GM19328 (cell line): ENCODE measurements around the gene TNFRSF13B.

Experiments
- ATAC-seq: cut with Tn5 transposase; IDR thresholded peaks from one replicate; pipeline ENCODE4 v1.9.1; 2021; ENCODE audit warnings: mild to moderate bottlenecking, moderate library complexity; ENCODE audit not compliant: unreplicated experiment

Gene TNFRSF13B

GRCh38 chr17:16939606-16940115 lies 32.3 kb downstream of the TNFRSF13B start:
- no peak for ATAC-seq

DNA sequence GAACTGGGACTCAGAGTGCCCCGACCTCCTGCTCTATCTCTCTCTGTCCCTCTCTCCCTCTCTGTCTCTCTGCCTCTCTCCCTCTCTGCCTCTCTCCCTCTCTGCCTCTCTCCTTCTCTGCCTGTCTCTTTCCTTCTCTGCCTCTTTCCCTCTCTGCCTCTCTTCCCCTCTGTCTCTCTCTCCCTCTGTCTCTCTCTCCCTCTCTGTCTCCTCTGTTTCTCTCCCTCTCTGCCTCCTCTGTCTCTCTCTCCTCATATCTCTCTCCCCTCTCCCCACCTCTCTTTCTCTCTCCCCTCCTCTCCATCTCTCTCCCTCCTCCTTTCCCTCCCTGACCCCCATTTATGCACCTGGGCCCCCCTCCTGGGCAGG lies 32.7 kb downstream of the TNFRSF13B start:
- no peak for ATAC-seq

- no peak for ATAC-seq
Observed at GRCh38 chr17:16938496-16939207, 33.3 kb downstream of the TNFRSF13B start.

GRCh38 chr17:16938031-16938430 lies 33.9 kb downstream of the TNFRSF13B start:
- no peak for ATAC-seq

- ATAC-seq = no peak
Observed at GRCh38 chr17:16937431-16937830, 34.5 kb downstream of the TNFRSF13B start.

GRCh38 chr17:16936536-16937310 lies 35.2 kb downstream of the TNFRSF13B start:
- no peak for ATAC-seq

DNA sequence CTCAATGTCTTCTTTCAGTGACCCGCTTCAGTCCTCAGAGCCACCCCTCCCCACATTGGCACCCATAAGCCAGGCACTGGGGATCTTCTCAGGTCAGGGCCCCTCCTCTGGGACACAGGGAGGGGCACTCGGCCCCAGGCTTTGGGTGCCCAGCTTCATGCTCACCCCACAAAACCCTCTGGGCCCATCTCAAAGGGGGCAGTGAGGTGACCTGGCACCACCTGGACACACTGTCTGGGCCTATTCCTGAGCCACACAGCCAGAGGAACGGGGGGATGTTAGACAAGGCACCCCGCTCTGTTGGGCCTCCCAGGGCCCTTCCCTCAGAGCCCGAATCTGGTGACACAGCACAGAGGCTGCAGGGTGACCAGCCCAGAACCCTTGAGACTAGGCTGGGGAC lies 36.1 kb downstream of the TNFRSF13B start:
- no peak for ATAC-seq

GRCh38 chr17:16935241-16935663 lies 36.7 kb downstream of the TNFRSF13B start:
- ATAC-seq = no peak

- no peak for ATAC-seq
Observed at GRCh38 chr17:16934836-16935235, 37.1 kb downstream of the TNFRSF13B start.

DNA sequence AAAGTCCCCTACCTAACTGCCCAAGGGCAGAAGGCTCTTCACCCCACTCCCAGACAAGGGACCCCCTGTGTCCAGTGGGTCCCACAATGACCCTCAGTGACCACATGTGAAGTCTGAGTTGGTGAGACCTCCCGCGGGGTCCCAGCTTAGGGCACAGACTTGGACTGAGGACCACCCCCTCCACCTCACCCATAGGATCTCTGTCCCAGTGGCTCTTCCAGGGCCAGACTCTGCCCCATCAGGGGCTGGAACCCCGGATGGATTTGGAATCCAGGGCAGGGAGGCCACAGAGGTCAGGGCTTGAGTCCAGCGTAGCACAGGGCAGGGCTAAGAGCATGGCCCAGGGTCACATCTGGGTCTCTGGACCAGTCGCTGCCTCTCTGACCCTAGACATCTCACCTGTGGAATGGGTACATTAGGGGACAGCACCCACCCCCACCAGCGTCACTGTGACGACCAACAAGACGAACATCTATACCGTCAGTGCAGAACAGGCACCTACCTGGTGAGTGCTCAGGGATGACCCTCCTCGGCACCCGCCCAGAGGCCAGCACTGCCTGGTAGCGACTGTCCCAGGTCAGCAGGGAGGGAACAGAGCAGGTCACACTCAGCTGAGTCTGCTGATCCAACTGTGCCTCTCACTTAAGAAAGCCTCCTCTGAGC lies 37.7 kb downstream of the TNFRSF13B start:
- ATAC-seq = no peak

- ATAC-seq = no peak
Observed at GRCh38 chr17:16933317-16934132, 38.4 kb downstream of the TNFRSF13B start.

DNA sequence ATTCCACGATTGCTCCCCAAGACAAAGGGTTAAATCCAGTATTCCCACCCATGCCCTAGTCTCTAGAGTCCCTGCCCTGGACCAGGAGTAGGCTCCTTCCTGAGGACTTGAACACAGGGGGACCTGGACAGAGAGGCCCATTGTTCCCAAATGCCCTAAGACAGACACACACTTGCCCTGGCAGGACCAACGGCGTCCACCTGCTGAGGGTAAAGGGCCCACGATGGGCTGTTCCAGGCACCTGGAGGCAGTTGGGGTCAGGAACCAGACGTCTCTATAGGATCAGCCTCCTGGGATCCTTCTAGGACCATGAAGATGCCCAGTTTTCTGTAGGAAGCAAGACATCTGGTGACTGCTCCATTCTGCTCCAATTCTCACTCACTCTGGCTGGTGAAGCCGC lies 39.3 kb downstream of the TNFRSF13B start:
- no peak for ATAC-seq

DNA sequence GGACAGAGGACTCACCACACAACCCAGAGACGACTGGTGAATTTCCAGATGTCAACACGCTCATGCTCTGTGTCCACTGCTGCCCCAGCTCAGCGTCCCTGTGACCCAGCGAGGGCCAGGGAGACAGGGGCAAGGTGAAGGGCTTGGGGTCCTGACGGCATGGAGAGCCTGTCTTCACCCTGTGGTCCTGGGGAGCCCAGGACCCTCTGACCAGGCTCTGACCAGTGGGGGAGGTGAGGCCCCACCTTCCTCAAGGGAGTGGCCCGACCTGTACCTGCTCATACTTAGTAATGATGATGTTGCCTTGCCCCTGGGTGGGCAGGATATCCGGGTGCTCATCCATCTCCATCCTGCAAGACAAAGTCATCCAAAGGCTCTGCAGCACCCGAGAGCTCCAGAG lies 39.8 kb downstream of the TNFRSF13B start:
- ATAC-seq = no peak

- ATAC-seq = no peak
Observed at GRCh38 chr17:16931318-16932060, 40.4 kb downstream of the TNFRSF13B start.

DNA sequence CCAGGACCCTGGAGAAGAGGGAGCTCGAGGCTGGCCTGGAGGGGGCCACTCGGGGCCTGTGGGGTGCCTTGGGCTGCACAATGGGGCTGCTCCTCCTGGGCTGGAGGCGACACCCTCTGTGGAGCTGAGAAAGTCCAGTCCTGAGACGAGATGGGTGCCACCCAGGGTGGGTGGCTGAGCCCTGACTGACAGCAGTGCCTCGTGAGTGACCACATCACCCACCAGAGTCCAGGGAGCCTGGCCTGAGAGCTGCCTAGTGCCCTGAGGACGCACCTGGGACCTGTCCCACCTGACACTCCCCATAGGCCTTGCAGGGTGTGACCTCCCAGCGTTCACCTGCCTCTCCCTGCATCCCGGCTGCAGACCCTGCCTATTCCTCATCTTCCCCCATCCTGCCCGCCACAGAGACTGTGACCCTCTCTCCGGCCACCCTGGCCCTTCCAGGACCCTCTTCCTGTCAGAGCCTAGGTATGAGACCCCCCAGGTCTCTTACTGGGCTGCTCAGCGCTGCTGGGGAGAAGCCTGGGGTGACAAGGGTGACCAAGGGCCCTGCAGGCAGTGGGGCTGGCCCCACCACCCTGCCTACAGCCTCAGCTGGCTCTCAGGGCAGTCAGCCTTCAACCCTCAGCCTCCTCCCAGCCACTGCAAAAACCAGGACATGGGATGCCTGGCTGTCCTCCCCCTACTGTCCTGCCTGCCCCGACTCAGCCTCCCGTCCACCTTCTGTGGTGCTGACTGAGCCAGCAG lies 41.2 kb downstream of the TNFRSF13B start:
- no peak for ATAC-seq

DNA sequence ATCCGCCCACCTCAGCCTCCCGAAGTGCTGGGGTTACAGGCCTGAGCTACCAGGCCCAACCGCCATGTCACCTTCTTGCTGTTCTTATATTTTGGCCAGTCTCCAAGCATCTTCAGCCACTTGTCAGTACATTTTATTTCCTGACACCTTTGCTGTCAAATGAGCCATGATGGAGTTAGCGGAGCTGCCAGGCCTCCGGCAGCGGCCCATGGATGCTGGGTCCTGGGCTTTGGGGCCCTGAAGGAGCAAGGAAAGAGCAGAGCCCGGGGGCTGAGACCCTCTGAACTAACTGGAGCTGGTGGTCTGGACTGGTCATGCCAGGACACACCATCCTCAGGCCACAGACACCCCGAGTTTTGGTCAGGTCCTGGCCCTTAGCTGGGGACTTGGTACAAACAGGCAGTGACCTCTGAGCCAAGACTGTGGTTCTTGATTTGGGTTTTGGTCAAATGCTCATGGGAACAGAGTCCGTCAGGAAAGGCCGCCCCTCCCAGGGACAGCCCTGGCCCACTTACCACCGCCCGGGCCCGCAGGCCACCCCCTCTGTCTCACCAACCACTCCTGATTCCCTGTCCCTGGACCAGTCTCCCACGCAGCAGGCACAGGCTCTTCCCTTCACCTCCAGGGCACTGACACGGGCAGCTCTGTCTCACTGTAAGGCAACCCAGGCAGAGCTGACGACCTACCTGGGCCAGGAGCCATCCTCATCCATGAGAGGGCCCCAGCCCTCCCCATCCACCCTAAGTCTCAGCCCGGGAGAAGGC lies 42.0 kb downstream of the TNFRSF13B start:
- ATAC-seq = no peak

GRCh38 chr17:16929035-16929680 lies 42.8 kb downstream of the TNFRSF13B start:
- ATAC-seq = no peak

GRCh38 chr17:16928406-16929034 lies 43.4 kb downstream of the TNFRSF13B start:
- ATAC-seq = no peak
